Sigmoid colon (tissue), 7 donors: ENCODE results near the gene C6orf132. TPM values are rescaled to one million over a fixed set of nuclear protein-coding genes. Genes with fewer than 3 reads are reported as not detected.

Experiments used
- DNase-seq: peaks from one replicate; pipeline ENCODE4 v3.0.0-alpha.2; 2019
- H3K27ac ChIP-seq, 4 donors: fragments of 200-600 bp; sonication (generic); one replicate each; pipeline ENCODE4 v1.5.1; 2016 to 2019; ENCODE audit warnings: mild to moderate bottlenecking in 1 of 4
- H3K27me3 ChIP-seq, 3 donors: fragments of 200-600 bp; sonication (generic); one replicate each; pipeline ENCODE4 v1.5.1; 2019; ENCODE audit warnings: mild to moderate bottlenecking in 1 of 3
- H3K36me3 ChIP-seq, 4 donors: fragments of 200-600 bp; sonication (generic); one replicate each; pipeline ENCODE4 v1.5.1; 2016 to 2019
- H3K4me1 ChIP-seq, 4 donors: fragments of 200-600 bp; sonication (generic); one replicate each; pipeline ENCODE4 v1.5.1; 2017 to 2019
- H3K4me3 ChIP-seq, 4 donors: fragments of 200-600 bp; sonication (generic); one replicate each; pipeline ENCODE4 v1.5.1; 2017 to 2019; ENCODE audit warnings: mild to moderate bottlenecking in 2 of 4, moderate library complexity in 1 of 4
- H3K9me3 ChIP-seq, 4 donors: fragments of 200-600 bp in 3 of 4; sonication (generic) in 3 of 4; one replicate each; pipeline versions ENCODE4 v1.5.1 to v1.6.1; 2013 to 2019
- EP300 ChIP-seq, 4 donors: sonication (generic); formaldehyde crosslinking; IDR thresholded peaks; one replicate each; pipeline ENCODE4 v1.6.1; 2017; ENCODE audit warnings: antibody characterized with exemption in 4 of 4
- POLR2A ChIP-seq, 2 donors: fragments of 450-650 bp; IDR thresholded peaks; one replicate each; pipeline ENCODE4 v1.6.1; 2016; ENCODE audit warnings: antibody characterized with exemption in 2 of 2, mild to moderate bottlenecking in 2 of 2, moderate library complexity in 2 of 2
- POLR2AphosphoS5 ChIP-seq, 4 donors: sonication (generic); formaldehyde crosslinking; IDR thresholded peaks; one replicate each; pipeline ENCODE4 v1.6.1; 2017; ENCODE audit warnings: antibody characterized with exemption in 4 of 4
- WGBS, 2 donors: extraction: QIAGEN DNeasy Blood & Tissue Kit; methylation state at CpG; one replicate each; pipeline ENCODE4 v1.1.7; 2013; 5-methylcytosine and 5-hydroxymethylcytosine counted together
- intact Hi-C: fragments of 100-400 bp; cut with DNase I; formaldehyde crosslinking; loops from one replicate; pipeline ENCODE4 v1.15.1; 2023
- polyA plus RNA-seq, 3 donors: library from polyadenylated mRNA; stranded (reverse); fragments of 200-250 nt; gene quantifications; one replicate each; pipeline ENCODE4 v1.2.3, GENCODE V29; 2013
- total RNA-seq, 4 donors: library from RNA; depleted of rRNA; stranded (reverse); fragments of >200 nt; gene quantifications; one replicate each; pipeline ENCODE4 v1.1.0, GENCODE V29; 2016
- TF ChIP-seq, protein P1 (sequence below), 4 experiments: fragments of 450-650 bp in 3 of 4; fragments of 200-600 bp in 1 of 4; IDR thresholded peaks; one replicate each; pipeline ENCODE4 v1.5.1; 2016 to 2019; ENCODE audit warnings: antibody characterized with exemption in 4 of 4, mild to moderate bottlenecking in 3 of 4, moderate library complexity in 2 of 4
- donor health status: healthy with polysubstance abuse.
- donor health status: Bipolar disorder and iron deficiency.
- donor health status: healthy.

Gene C6orf132
- total and polyA plus RNA-seq, 7 donors = 0.33 to 91.3 (median 20.9) TPM; not detected in 1

DNA sequence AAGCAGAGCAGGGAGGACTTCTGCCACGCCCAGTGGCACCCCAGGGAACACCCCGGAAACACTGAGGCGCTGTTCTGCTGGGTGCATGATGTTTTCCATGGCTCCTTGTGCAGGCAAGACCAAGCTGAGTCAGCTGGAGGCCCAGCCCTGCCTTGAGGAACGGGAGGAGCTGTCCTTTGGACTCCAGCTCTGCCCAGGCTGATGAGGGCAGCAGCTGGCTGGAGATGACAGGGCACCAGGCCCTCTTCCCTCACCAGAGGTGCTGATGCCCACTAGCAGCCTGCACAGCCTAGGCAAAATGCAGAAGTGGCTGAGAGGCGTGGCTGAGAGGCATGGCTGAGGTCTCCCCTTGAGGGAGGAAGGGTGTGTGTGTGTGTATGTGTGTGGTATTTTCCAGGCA is 2.4 kb downstream of the C6orf132 start:
- Histone ChIP-seq H3K27ac (no peak overlapping the region), H3K4me3 (no peak overlapping the region), H3K4me1 (peaks cover 0 to 11% (median 10%) of the 10 kb centered on the region in 4 donors), H3K36me3 (no peaks in the 10 kb centered on the region), H3K27me3 (peaks cover 15 to 35% (median 19%) of the 10 kb centered on the region in 3 donors), H3K9me3 (no peaks in the 10 kb centered on the region)
- intact Hi-C loops = no loop called here
- WGBS, 2 donors = 17 to 56% methylated on average over 5 of the region's 5 CpGs
- no peak for DNase-seq
- no peak for TF ChIP-seq EP300 (IDR thresholded peaks at IDR 0.05)
- TF ChIP-seq POLR2AphosphoS5 (IDR thresholded peaks at IDR 0.05) = no peak

GRCh38 chr6:42138630-42139619 is 3.5 kb downstream of the C6orf132 start:
- 20 to 66% methylated on average over 9 of the region's 9 CpGs for WGBS, 2 donors

GRCh38 chr6:42138190-42138589 is 4.2 kb downstream of the C6orf132 start:
- TF ChIP-seq, protein P1, sequence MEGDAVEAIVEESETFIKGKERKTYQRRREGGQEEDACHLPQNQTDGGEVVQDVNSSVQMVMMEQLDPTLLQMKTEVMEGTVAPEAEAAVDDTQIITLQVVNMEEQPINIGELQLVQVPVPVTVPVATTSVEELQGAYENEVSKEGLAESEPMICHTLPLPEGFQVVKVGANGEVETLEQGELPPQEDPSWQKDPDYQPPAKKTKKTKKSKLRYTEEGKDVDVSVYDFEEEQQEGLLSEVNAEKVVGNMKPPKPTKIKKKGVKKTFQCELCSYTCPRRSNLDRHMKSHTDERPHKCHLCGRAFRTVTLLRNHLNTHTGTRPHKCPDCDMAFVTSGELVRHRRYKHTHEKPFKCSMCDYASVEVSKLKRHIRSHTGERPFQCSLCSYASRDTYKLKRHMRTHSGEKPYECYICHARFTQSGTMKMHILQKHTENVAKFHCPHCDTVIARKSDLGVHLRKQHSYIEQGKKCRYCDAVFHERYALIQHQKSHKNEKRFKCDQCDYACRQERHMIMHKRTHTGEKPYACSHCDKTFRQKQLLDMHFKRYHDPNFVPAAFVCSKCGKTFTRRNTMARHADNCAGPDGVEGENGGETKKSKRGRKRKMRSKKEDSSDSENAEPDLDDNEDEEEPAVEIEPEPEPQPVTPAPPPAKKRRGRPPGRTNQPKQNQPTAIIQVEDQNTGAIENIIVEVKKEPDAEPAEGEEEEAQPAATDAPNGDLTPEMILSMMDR (IDR thresholded peaks at IDR 0.05) = no peak
- no peak for TF ChIP-seq POLR2AphosphoS5 (IDR thresholded peaks at IDR 0.05)
- no peak for TF ChIP-seq EP300 (IDR thresholded peaks at IDR 0.05)
- no peak for TF ChIP-seq POLR2A (IDR thresholded peaks at IDR 0.05)
- H3K27me3 ChIP-seq = peaks cover 15 to 25% (median 19%) of the 10 kb centered on the region in 3 donors
- 91 to 95% methylated on average over 6 of the region's 6 CpGs for WGBS, 2 donors
- peaks cover 0 to 11% (median 10%) of the 10 kb centered on the region in 4 donors for H3K4me1 ChIP-seq
- no peak overlapping the region for H3K4me3 ChIP-seq
- no peak for DNase-seq
- intact Hi-C loops = no loop called here
- H3K9me3 ChIP-seq = no peaks in the 10 kb centered on the region
- no peak overlapping the region for H3K27ac ChIP-seq
- no peaks in the 10 kb centered on the region for H3K36me3 ChIP-seq

More at GRCh38 chr6:42138630-42139619, 3.5 kb downstream of the C6orf132 start:
- no peak for DNase-seq
- intact Hi-C loops = no loop called here
- Histone ChIP-seq H3K4me1 (peaks cover 0 to 11% (median 10%) of the 10 kb centered on the region in 4 donors), H3K36me3 (no peaks in the 10 kb centered on the region), H3K27me3 (peaks cover 15 to 33% (median 19%) of the 10 kb centered on the region in 3 donors), H3K27ac (no peak overlapping the region), H3K4me3 (no peak overlapping the region), H3K9me3 (no peaks in the 10 kb centered on the region)
- TF ChIP-seq EP300 (IDR thresholded peaks at IDR 0.05) (no peak), POLR2A (IDR thresholded peaks at IDR 0.05) (no peak), POLR2AphosphoS5 (IDR thresholded peaks at IDR 0.05) (no peak)
- TF ChIP-seq, protein P1 (IDR thresholded peaks at IDR 0.05) = no peak

- Histone ChIP-seq H3K4me1 (peaks cover 0 to 6% (median 6%) of the 10 kb centered on the region in 4 donors), H3K4me3 (no peak overlapping the region), H3K27ac (no peak overlapping the region), H3K9me3 (no peaks in the 10 kb centered on the region), H3K36me3 (no peaks in the 10 kb centered on the region), H3K27me3 (peaks cover 10 to 16% (median 13%) of the 10 kb centered on the region in 3 donors)
- intact Hi-C loops = no loop called here
- DNase-seq = no peak
- WGBS, 2 donors = 19 to 72% methylated on average over 7 of the region's 7 CpGs
- TF ChIP-seq, protein P1 (IDR thresholded peaks at IDR 0.05) = no peak
- no peak for TF ChIP-seq EP300 (IDR thresholded peaks at IDR 0.05)
- no peak for TF ChIP-seq POLR2A (IDR thresholded peaks at IDR 0.05)
- no peak for TF ChIP-seq POLR2AphosphoS5 (IDR thresholded peaks at IDR 0.05)
Observed at GRCh38 chr6:42137194-42137753, 5.1 kb downstream of the C6orf132 start.
